GM12878 (cell line): Measurements from ENCODE around the gene IGFBP2. TPM values are rescaled to one million over a fixed set of nuclear protein-coding genes. Genes with fewer than 3 reads are reported as not detected.

ENCODE experiments used
- ATAC-seq: fragments of 200-7000 bp; cut with Tn5 transposase; 3 replicates; pipeline ENCODE4 v1.9.1; 2020; ENCODE audit warnings: mild to moderate bottlenecking, moderate library complexity
- BruUV-seq: library from RNA; stranded (reverse); fragments of 400-500 nt; replicated peaks from 2 replicates; lab custom pipeline; 2021; lab: Mats Ljungman, UMichigan
- CTCF ChIA-PET: fragments of 300-600 bp; sonication (Branson Sonifier 250); formaldehyde crosslinking; extraction: SDS; loops from one replicate; lab custom pipeline; 2021; ENCODE audit warnings: inconsistent platforms; lab: Yijun Ruan, JAX
- POLR2A ChIA-PET: fragments of 350-600 bp; formaldehyde crosslinking; extraction: SDS; loops from one replicate; lab custom pipeline; 2021; ENCODE audit warnings: inconsistent platforms; lab: Charles Lee
- RAD21 ChIA-PET: fragments of 300-600 bp; sonication (Branson Sonifier 250); formaldehyde crosslinking; loops from one replicate; lab custom pipeline; 2023; ENCODE audit warnings: antibody characterized with exemption; ENCODE audit not compliant: unreplicated experiment; lab: Charles Lee
- SMC1A ChIA-PET: fragments of 300-600 bp; sonication (Branson Sonifier 250); formaldehyde crosslinking; loops from one replicate; lab custom pipeline; 2023; ENCODE audit not compliant: unreplicated experiment, uncharacterized antibody; lab: Charles Lee
- DNase-seq: peaks from one replicate; pipeline ENCODE4 v3.0.0-alpha.2; 2011; ENCODE audit warnings: low read depth, low spot score
- FAIRE-seq: peaks from 3 replicates; lab custom pipeline; 2011; peaks lifted over from hg19 to GRCh38; lab: Jason Lieb, UNC
- H2AFZ ChIP-seq: 2 replicates; pipeline ENCODE4 v1.6.0; 2011; ENCODE audit warnings: low read depth, low read length, control low read depth; ENCODE audit not compliant: control insufficient read depth
- H3K27ac ChIP-seq: 2 replicates; pipeline ENCODE4 v1.5.1; 2011; ENCODE audit warnings: control low read depth; ENCODE audit not compliant: control insufficient read depth, insufficient read depth
- H3K27me3 ChIP-seq, 2 experiments: replicated peaks in 1 of 2; 2 replicates each; pipeline versions ENCODE4 v1.6.0 to v1.6.1; 2011; ENCODE audit warnings: low read length in 1 of 2; ENCODE audit not compliant: control insufficient read depth in 2 of 2, insufficient read depth in 2 of 2
- H3K36me3 ChIP-seq, 2 experiments: 2 replicates each; pipeline ENCODE4 v1.5.1; 2011; ENCODE audit warnings: low read length in 1 of 2; ENCODE audit not compliant: control insufficient read depth in 2 of 2, insufficient read depth in 2 of 2
- H3K4me1 ChIP-seq: 2 replicates; pipeline ENCODE4 v1.6.1; 2011; ENCODE audit warnings: mild to moderate bottlenecking, low read length, moderate library complexity, mixed read lengths; ENCODE audit not compliant: control insufficient read depth, insufficient read depth
- H3K4me2 ChIP-seq: 2 replicates; pipeline ENCODE4 v1.6.0; 2011; ENCODE audit warnings: control low read depth; ENCODE audit not compliant: control insufficient read depth, insufficient read depth
- H3K4me3 ChIP-seq: fragments of 200-600 bp; sonication (generic); 2 replicates; pipeline ENCODE4 v1.5.1; 2016
- H3K79me2 ChIP-seq: 2 replicates; pipeline ENCODE4 v1.6.0; 2011; ENCODE audit warnings: low read length; ENCODE audit not compliant: control insufficient read depth, insufficient read depth
- H3K9ac ChIP-seq: 2 replicates; pipeline ENCODE4 v1.8.0; 2011; ENCODE audit warnings: low read length, control low read depth, mixed read lengths; ENCODE audit not compliant: control insufficient read depth, insufficient read depth
- H3K9me3 ChIP-seq: replicated peaks from 3 replicates; pipeline ENCODE4 v1.5.1; 2011; ENCODE audit warnings: mild to moderate bottlenecking, low read length; ENCODE audit not compliant: control insufficient read depth, insufficient read depth
- H4K20me1 ChIP-seq: 2 replicates; pipeline ENCODE4 v1.6.0; 2011; ENCODE audit not compliant: control insufficient read depth, insufficient read depth
- ASH2L ChIP-seq: fragments of 300-600, 200-600 bp; sonication (generic); IDR thresholded peaks from 2 replicates; pipeline ENCODE4 v1.6.1; 2017; ENCODE audit warnings: low read depth, mild to moderate bottlenecking, borderline replicate concordance
- ATF7 ChIP-seq: fragments of 450-650 bp; IDR thresholded peaks from 2 replicates; pipeline ENCODE4 v1.6.1; 2016; ENCODE audit warnings: low read depth, mild to moderate bottlenecking
- EED ChIP-seq: sonication (generic); IDR thresholded peaks from 2 replicates; pipeline ENCODE4 v1.6.1; 2016; ENCODE audit warnings: antibody characterized with exemption, low read depth
- EGR1 ChIP-seq, 2 experiments: IDR thresholded peaks; 1 replicate in 1 of 2; 2 replicates in 1 of 2; pipeline ENCODE4 v1.6.1; 2011 to 2012; ENCODE audit warnings: low read depth in 2 of 2, low read length in 2 of 2, borderline replicate concordance in 1 of 2, mild to moderate bottlenecking in 1 of 2, moderate library complexity in 1 of 2
- IRF4 ChIP-seq: IDR thresholded peaks from 2 replicates; pipeline ENCODE4 v1.6.1; 2011; ENCODE audit warnings: low read depth, low read length
- KDM1A ChIP-seq: fragments of 200-600 bp; sonication (generic); IDR thresholded peaks from 2 replicates; pipeline ENCODE4 v1.6.1; 2016; ENCODE audit warnings: borderline replicate concordance
- KLF5 ChIP-seq: fragments of 450-650 bp; IDR thresholded peaks from 2 replicates; pipeline ENCODE4 v1.6.1; 2014; ENCODE audit warnings: mild to moderate bottlenecking; ENCODE audit not compliant: partially characterized antibody
- LARP7 ChIP-seq: fragments of 450-650 bp; IDR thresholded peaks from 2 replicates; pipeline ENCODE4 v1.6.1; 2017; ENCODE audit warnings: mild to moderate bottlenecking
- NFXL1 ChIP-seq: fragments of 450-650 bp; IDR thresholded peaks from 2 replicates; pipeline ENCODE4 v1.6.1; 2017; ENCODE audit warnings: antibody characterized with exemption, mild to moderate bottlenecking, borderline replicate concordance
- NR2C1 ChIP-seq: fragments of 450-650 bp; IDR thresholded peaks from 2 replicates; pipeline ENCODE4 v1.6.1; 2017; ENCODE audit warnings: antibody characterized with exemption, mild to moderate bottlenecking, moderate library complexity
- PAX8 ChIP-seq: fragments of 450-650 bp; IDR thresholded peaks from 2 replicates; pipeline ENCODE4 v1.6.1; 2017; ENCODE audit warnings: mild to moderate bottlenecking, moderate library complexity
- RAD51 ChIP-seq: fragments of 450-650 bp; IDR thresholded peaks from 2 replicates; pipeline ENCODE4 v1.6.1; 2016; ENCODE audit warnings: moderate library complexity, mild to moderate bottlenecking, inconsistent platforms
- RELA ChIP-seq: fragments of 450-650 bp; IDR thresholded peaks from 2 replicates; pipeline ENCODE4 v1.8.0; 2014; ENCODE audit warnings: borderline replicate concordance; ENCODE audit not compliant: partially characterized antibody
- SIX5 ChIP-seq: IDR thresholded peaks from 2 replicates; pipeline ENCODE4 v1.6.1; 2011; ENCODE audit warnings: mild to moderate bottlenecking, low read depth, low read length, moderate library complexity; ENCODE audit not compliant: severe bottlenecking
- STAT3 ChIP-seq: IDR thresholded peaks from 2 replicates; pipeline ENCODE4 v1.6.1; 2011; ENCODE audit warnings: low read depth, low read length, improper control_type of control experiment
- ZZZ3 ChIP-seq: IDR thresholded peaks from 2 replicates; pipeline ENCODE4 v1.6.1; 2011; ENCODE audit warnings: low read depth; ENCODE audit not compliant: control insufficient read depth, insufficient read length
- WGBS: methylation state at CpG from one replicate; pipeline ENCODE4 v1.1.6; 2016; ENCODE audit warnings: low lambda C conversion rate; ENCODE audit not compliant: insufficient replicate concordance, insufficient coverage; ENCODE audit errors: missing lambda C conversion rate; 5-methylcytosine and 5-hydroxymethylcytosine counted together
- in situ Hi-C: fragments of 300-500 bp; cut with MboI; formaldehyde crosslinking; loops from 9 replicates; pipeline ENCODE4 v1.14.3; 2018; ENCODE audit warnings: mixed read lengths
- intact Hi-C: fragments of 100-400 bp; cut with micrococcal nuclease; formaldehyde crosslinking; loops from one replicate; pipeline ENCODE4 v1.14.2; 2022; ENCODE audit not compliant: unreplicated experiment
- polyA plus RNA-seq, 11 experiments: library from polyadenylated mRNA; depleted of rRNA in 4 of 11; unstranded in 6 of 11; stranded (reverse) in 5 of 11; fragments of >200 nt; fragmentation: Nextera tagmentation in 4 of 11; fragmentation: Illumina TruSeq in 1 of 11; extraction: Ambion mirVana in 4 of 11; extraction: Trizol in 1 of 11; gene quantifications; 1 replicate in 1 of 11; 2 replicates in 10 of 11; pipeline versions ENCODE4 v1.2.1 to v1.2.3, GENCODE V29; 2011 to 2016; ENCODE audit warnings: inconsistent platforms in 2 of 11, missing spikeins in 2 of 11, low read depth in 1 of 11
- total RNA-seq, 4 experiments: library from RNA; depleted of rRNA in 3 of 4; stranded (reverse); fragments of >200 nt in 3 of 4; fragmentation: Illumina TruSeq in 1 of 4; extraction: Trizol in 1 of 4; gene quantifications; 2 replicates each; pipeline versions ENCODE4 v1.2.1 to v1.2.3, GENCODE V29; 2013 to 2021
- TF ChIP-seq, protein P1 (sequence below): IDR thresholded peaks from 2 replicates; pipeline ENCODE4 v1.6.1; 2012; ENCODE audit warnings: low read depth, low read length, improper control_type of control experiment

IGFBP2 gene
- total and polyA plus RNA-seq, 10 of the 15 experiments (the other 5 are each of a cell fraction or from before 2014, with no cell fraction given), result 0.11 to 1.5 (median 0.38) TPM; not detected in 5

DNA sequence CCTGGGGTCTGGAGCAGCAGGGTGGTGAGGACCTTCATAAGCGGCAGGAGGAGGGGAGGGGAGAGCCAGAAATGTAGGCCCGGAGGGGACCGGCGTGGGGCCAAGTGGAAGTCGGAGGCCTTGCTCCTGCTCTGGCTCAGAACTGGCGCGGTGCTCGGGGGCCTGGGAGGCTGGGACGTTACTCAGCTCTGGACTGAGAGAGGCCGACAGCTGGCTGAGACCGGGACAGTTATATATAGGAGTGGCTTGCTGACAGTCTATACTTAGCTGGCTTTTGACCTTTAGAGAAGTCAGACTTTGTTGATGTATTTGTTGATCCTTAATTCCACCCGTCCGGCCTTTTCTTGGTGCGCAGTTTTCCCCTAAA lies 46.4 kb downstream of the IGFBP2 start:
- CTCF ChIA-PET, result interaction anchor here (1.1 to 1.2 kb wide), 2 partner anchors 160 to 831 kb away, joined by 3 read pairs; no protein-coding TSS in a partner anchor
- Histone ChIP-seq H4K20me1 (no peaks in the 10 kb centered on the region), H3K4me3 (no peak overlapping the region), H3K9ac (no peak overlapping the region), H2AFZ (no peak overlapping the region), H3K4me2 (no peak overlapping the region), H3K27me3 (no peaks in the 10 kb centered on the region), H3K9me3 (no peaks in the 10 kb centered on the region), H3K4me1 (no peaks in the 10 kb centered on the region), H3K27ac (no peak overlapping the region), H3K79me2 (no peaks in the 10 kb centered on the region), H3K36me3 (no peaks in the 10 kb centered on the region)
- no TSS peak for BruUV-seq
- POLR2A ChIA-PET, result no interaction called here
- in situ Hi-C loops, result loop anchor here (5.0 kb wide), 2 partner anchors 833 to 1033 kb away; no protein-coding TSS in a partner anchor
- 41% methylated on average over 14 of the region's 14 CpGs for WGBS
- intact Hi-C loops, result loop anchor here (5.0 kb wide), 2 partner anchors 483 to 1078 kb away; no protein-coding TSS in a partner anchor
- SMC1A ChIA-PET, result no interaction called here
- RAD21 ChIA-PET, result no interaction called here
- ATAC-seq (no peak), DNase-seq (no peak), FAIRE-seq (no peak)
- TF ChIP-seq RAD51 (no peak), LARP7 (no peak), SIX5 (no peak), EGR1 (IDR thresholded peaks at IDR 0.05; ENCODE audit: borderline replicate concordance in 1 of 2, low read depth in 2 of 2, low read length in 2 of 2) (no peak), IRF4 (no peak), ZZZ3 (no peak), EED (no peak), KDM1A (no peak), RELA (no peak), STAT3 (no peak), NFXL1 (no peak), NR2C1 (no peak), ATF7 (no peak), PAX8 (no peak), ASH2L (no peak), KLF5 (no peak)
- TF ChIP-seq, protein P1, sequence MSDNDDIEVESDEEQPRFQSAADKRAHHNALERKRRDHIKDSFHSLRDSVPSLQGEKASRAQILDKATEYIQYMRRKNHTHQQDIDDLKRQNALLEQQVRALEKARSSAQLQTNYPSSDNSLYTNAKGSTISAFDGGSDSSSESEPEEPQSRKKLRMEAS, result no peak
